Limb (tissue), 2 donors: ENCODE data around the gene SRSF8.
"Not testable (repeated sequence)": the region's sequence is repeated elsewhere in the genome, so short reads cannot be mapped to it uniquely, and the experiment has no call there.

Source experiments
- DNase-seq, 2 donors: peaks; one replicate each; pipeline ENCODE4 v3.0.0-alpha.2; 2016; ENCODE audit errors: extremely low spot score in 2 of 2

Gene SRSF8

GRCh38 chr11:95095858-95096587 lies 29.3 kb downstream of the SRSF8 start:
- DNase-seq: no peak

GRCh38 chr11:95097209-95097608 lies 30.5 kb downstream of the SRSF8 start:
- DNase-seq: no peak

DNA sequence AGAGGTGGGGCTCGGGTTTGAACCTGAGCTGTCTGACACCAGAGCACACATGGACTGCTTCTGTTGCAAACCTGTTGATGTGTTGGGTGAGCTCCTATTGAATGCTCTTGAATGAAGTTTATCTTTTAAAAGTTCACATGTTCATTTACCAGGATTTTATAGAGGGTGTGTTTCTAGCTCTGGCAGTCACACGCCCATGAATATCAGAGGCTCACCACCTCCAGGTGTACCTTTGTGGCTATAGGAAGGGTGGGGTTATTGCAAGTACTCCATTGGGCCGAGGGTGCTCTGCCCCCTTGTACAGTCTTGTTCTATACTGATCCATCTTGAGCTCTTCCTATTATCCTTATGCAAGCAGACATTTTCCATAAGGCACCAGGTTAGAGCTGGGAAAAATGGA lies 32.1 kb downstream of the SRSF8 start:
- no peak for DNase-seq

DNA sequence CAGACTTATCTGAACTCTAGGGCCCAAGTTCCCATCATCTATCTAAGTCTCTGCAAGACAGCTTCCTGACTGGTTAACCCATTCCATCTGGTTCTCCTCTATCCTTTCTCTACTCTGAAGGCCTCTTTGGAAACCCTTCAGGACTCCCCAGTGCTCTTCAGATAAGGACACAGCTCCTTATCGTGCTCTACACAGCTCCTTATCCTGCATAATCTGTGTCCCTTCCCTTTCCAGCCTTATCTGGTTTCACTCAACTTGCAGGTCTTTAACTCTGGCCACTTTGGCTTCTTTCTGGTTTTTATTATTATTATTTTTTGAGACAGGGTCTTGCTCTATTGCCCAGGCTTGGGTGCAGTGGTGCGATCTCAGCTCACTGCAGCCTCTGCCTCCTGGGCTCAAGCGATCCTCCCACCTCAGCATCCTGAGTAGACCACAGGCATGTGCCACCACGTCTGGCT lies 33.5 kb downstream of the SRSF8 start:
- no peak for DNase-seq

DNA sequence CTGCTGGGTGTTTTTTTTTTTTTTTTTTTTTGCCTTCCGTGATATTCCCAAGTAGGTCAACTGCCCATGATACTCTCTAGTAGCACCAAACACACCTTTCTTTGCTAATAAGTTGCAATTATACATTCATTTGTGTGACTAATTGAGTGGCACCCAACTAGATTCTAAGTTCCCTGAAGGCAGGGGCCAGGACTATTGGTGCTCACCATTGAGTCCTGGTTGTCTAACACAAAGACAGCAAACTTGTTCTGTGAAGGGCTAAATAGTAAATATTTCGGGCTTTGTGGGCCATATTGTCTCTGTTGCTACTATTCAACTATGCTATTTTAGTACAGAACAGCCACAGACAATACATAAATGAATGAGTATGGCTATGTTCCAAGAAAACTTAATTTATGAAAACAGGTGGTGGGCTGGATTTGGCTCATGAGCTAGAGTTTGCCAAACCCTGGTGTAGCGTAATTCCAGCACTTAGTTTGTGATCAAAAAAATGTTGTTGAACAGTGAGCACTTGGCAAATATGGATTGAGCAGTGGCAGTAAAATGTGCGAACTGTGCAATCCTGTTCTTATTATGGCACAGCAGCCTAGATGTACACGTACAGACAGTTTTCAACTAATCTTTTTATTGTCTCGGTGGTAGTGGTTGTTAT lies 34.3 kb downstream of the SRSF8 start:
- peak in 1 of 2 donors; percentile 53 for DNase-seq

GRCh38 chr11:95101935-95102334 lies 35.2 kb downstream of the SRSF8 start:
- DNase-seq: no peak

- no peak for DNase-seq
These were observed 36.0 kb downstream of the SRSF8 start for GRCh38 chr11:95102733-95103132.

- no peak for DNase-seq
These were observed 37.0 kb downstream of the SRSF8 start for GRCh38 chr11:95103701-95104100.

- DNase-seq: no peak
These were observed 37.6 kb downstream of the SRSF8 start for GRCh38 chr11:95104121-95104830.

DNA sequence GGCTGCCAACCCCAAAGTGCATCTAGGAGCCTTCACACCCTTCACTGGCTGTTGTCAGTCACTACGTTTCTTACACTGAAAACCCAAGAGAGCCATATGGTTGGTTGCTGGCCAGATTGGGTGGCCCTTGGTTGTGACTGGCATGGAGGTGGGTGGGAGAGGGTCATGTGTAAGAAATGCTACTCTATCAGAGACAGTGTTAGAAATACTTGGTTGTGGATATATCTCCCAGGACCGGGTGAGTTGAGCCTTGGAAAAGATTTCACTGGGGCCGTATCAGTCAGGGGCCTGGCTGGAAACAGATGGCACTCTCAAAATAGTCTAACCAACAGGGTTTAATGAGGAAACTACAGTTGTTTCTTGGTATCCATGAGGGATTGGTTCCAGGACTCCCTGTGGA lies 38.1 kb downstream of the SRSF8 start:
- no peak for DNase-seq

DNA sequence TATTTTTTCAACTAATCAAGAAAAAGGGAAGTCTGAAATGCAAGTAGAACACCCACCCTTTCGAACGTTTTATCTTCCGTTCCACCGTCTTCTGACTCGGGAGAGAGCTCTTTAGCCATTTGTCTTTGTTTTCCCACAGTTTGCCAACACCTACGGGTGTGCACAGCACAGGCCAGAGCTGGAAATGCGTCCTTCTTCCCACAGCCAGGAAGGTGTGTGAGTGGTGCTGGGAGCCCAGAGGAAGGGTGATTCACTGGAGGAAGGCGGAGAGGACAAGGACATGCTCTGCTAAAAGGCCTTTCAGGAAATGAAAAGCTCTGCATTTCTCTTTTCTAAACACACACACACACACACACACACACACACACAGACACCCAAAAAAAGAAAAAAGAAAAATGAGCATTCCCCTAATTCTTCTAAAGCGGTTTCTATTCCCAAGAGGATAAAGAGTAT lies 41.5 kb downstream of the SRSF8 start:
- DNase-seq: no peak

DNA sequence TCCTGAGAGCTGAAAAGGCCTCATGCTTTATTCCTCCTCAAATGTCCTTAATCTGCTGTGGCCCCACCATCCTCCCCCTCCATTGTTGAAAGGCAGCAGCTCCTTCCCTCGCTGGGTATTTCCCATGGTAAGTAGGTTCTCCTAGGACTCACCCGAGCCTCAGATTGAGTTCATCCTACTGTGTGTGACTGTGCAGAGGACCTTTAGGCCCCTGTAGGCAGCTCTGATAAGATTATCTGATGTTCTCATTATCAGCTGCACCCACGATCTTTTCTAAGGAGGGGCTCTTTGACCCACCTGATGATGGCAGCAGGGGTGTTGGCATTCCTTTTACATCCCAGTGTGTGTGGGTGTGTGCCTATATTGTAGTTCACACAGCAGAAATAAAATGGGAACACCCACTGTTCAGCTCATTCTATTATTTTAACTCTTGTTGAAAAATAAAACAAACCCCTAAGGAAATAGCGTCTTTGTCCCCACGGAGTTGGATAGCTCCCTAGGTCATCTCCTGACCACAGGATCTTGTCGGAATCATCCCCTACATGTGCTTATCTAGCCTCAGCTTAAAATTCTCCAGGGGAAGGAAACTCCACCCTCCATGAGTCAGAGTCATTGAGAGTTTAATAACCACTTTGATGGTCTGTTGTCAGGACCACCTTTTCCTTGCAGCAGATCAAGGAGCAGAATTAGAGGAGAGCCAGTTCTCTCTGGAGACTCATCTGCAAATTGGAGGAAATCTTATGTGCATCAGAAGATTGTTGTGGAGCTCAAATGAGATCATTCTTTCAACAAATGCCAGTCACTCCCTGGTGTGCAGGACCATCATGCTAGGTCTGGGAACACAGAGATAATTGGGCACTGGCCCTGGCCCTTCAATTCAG lies 42.2 kb downstream of the SRSF8 start:
- DNase-seq: no peak

DNA sequence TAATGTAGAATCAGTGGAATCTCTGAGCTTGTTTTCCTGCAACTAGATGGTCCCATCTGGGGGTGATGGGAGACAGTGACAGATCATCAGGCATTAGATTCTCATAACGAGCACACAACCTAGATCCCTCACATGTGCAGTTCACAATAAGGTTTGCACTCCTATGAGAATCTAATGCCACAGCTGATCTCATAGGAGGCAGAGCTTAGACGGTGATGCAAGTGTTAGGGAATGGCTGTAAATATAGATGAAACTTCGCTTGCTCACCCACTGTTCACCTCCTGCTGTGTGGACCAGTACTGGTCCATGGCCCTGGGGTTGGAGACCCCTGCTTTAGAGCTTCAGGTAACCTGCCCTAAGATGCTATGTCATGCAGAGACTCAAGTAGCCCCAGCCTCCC lies 44.8 kb downstream of the SRSF8 start:
- not testable (repeated sequence) for DNase-seq

DNA sequence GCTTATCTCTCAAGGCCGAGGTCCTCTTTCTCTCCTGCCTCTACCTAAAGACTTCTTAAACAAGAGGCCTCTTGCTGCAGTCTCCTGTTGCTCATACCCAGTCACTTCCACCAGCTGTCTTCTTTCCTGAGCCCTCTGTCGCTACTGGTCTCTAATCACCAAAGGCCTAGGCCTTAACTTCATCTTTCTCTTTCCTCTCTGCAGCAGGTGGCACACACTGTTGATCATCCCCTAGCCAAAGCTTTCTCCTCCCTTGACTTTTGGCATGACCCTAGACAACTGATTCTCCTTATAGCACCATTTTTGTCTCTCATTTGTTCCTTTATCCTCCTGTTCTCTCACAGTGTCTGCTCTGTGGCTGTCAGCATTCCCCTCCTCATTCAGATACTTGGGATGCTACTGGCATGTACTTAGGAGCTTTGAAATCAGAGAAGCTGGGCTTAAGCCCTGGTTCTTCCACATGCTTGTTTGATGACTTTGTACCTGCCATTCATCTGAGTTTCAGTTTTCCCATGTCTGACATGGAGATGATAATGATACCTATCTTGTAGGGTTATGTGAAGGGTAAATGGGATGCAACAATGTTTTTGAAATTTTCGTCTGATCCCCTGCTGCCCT lies 45.3 kb downstream of the SRSF8 start:
- no peak for DNase-seq

DNA sequence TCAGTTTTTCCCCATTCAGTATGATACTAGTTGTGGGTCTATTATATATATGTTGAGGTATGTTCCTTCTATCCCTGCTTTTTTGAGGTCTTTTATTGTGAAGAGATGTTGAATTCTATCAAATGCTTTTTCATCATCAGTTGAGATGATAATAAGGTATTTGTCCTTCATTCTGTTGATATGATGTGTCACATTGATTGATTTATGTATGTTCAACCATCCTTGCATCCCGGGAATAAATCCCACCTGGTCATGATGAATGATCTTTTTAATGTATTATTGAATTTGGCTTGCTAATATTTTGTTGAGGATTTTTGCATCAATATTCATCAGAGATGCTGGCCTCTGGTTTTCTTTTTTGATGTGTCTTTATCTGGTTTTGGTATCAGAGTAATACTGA lies 48.9 kb downstream of the SRSF8 start:
- no peak for DNase-seq

GRCh38 chr11:95119361-95120060 lies 52.8 kb downstream of the SRSF8 start:
- no peak for DNase-seq
